HEK293T (cell line): Measurements from ENCODE around the gene RHEB.

Source experiments
- BHLHE40 ChIP-seq: fragments of 450-650 bp; IDR thresholded peaks from 2 replicates; pipeline ENCODE4 v1.6.1; 2016; ENCODE audit warnings: mild to moderate bottlenecking, moderate library complexity, borderline replicate concordance
- CTBP1 ChIP-seq: fragments of 450-650 bp; IDR thresholded peaks from 2 replicates; pipeline ENCODE4 v1.6.1; 2016; ENCODE audit warnings: borderline replicate concordance
- FOXA1 ChIP-seq: fragments of 450-650 bp; IDR thresholded peaks from 2 replicates; pipeline ENCODE4 v1.6.1; 2016; ENCODE audit warnings: mild to moderate bottlenecking
- FOXK2 ChIP-seq: fragments of 450-650 bp; IDR thresholded peaks from 2 replicates; pipeline ENCODE4 v1.6.1; 2016; ENCODE audit warnings: mild to moderate bottlenecking
- FOXM1 ChIP-seq: fragments of 450-650 bp; IDR thresholded peaks from 2 replicates; pipeline ENCODE4 v1.6.1; 2017; ENCODE audit warnings: mild to moderate bottlenecking, borderline replicate concordance
- L3MBTL2 ChIP-seq: fragments of 450-650 bp; conservative IDR thresholded peaks from 2 replicates; pipeline ENCODE4 v1.6.1; 2016; ENCODE audit warnings: mild to moderate bottlenecking
- LEF1 ChIP-seq: fragments of 450-650 bp; IDR thresholded peaks from 2 replicates; pipeline ENCODE4 v1.6.1; 2017; ENCODE audit warnings: mild to moderate bottlenecking, borderline replicate concordance
- SP1 ChIP-seq: fragments of 450-650 bp; IDR thresholded peaks from 2 replicates; pipeline ENCODE4 v1.6.1; 2017
- SUZ12 ChIP-seq: fragments of 450-650 bp; IDR thresholded peaks from 2 replicates; pipeline ENCODE4 v1.6.1; 2016; ENCODE audit warnings: mild to moderate bottlenecking
- TARDBP ChIP-seq: fragments of 450-650 bp; IDR thresholded peaks from 2 replicates; pipeline ENCODE4 v1.6.1; 2016

- TF ChIP-seq FOXA1 (no peak), FOXM1 (no peak), LEF1 (no peak), SP1 (no peak), FOXK2 (no peak), SUZ12 (no peak), BHLHE40 (no peak), L3MBTL2 (no peak), TARDBP (no peak), CTBP1 (no peak)
Measured at GRCh38 chr7:151440799-151441445, 78.8 kb downstream of the RHEB start.
